Activated CD4-positive, alpha-beta T cell treated with anti-CD3 and anti-CD28 coated beads for 4 hours (primary cell): ENCODE data around the gene NEURL1.
"Not testable (repeated sequence)": the region's sequence is repeated elsewhere in the genome, so short reads cannot be mapped to it uniquely, and the experiment has no call there.

Experiments
- DNase-seq, 2 donors: peaks; one replicate each; pipeline ENCODE4 v3.0.0-alpha.2; 2020

NEURL1 gene

DNA sequence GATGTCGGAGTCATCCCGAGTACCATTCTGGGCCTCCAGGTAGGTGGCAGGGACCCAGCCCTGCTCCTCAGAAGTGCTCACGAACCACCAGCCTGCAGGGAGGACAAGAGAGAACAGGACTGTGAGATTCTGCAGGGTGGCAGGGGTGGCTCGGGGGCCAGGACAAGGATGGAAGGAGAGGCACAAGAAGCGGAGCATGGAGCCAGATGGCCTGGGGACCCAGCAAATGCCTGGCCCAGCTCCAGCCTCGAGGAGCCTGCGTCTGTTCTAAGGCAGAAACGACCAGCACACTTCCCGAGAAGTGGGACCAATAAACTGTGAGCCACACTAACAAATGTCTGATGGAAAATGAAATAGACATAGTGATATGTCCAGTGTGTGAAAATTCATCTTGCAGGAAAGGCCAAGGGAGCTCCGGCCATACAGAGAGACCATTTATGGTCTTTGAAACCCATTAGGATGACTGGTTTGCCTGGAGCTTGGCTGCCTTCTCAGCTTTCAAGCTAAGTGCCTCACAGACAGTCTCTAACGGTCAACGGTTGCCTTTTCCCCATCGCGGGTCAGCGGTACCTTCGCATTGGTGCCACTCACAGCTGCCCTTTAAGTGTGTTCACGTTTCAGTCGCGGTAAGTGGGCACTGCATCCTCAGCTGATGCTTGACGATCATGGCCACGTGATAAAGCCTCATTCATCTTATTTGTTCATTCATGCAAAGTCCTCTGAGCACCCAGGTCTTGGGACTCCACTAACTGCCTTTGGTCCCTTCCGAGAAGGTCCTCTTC lies 133.8 kb downstream of the NEURL1 start:
- no peak for DNase-seq

DNA sequence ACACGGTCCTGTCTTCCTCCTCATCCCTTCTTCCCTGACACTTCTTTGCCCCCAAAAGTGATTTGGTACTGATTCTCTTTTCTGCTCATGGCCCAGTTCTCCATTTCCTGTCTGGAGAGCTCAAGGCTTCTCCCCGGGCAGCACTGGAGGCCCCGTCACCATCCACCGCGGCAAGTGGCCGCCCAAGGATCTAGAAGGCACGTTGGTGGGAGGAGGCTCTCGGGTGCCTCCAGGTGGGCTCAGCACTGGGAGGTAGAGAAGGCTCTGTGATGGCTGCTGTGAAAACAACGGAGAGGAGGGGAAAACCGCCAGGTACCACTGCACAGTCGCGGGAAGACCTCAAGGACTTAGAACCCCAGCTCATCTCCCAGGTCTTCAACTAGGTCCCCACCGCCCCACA lies 134.4 kb downstream of the NEURL1 start:
- no peak for DNase-seq

- DNase-seq: no peak
These were observed 136.1 kb downstream of the NEURL1 start for GRCh38 chr10:103629581-103629980.

- no peak for DNase-seq
These were observed 136.7 kb downstream of the NEURL1 start for GRCh38 chr10:103630156-103630555.

- no peak for DNase-seq
These were observed 138.7 kb downstream of the NEURL1 start for GRCh38 chr10:103632247-103632642.

DNA sequence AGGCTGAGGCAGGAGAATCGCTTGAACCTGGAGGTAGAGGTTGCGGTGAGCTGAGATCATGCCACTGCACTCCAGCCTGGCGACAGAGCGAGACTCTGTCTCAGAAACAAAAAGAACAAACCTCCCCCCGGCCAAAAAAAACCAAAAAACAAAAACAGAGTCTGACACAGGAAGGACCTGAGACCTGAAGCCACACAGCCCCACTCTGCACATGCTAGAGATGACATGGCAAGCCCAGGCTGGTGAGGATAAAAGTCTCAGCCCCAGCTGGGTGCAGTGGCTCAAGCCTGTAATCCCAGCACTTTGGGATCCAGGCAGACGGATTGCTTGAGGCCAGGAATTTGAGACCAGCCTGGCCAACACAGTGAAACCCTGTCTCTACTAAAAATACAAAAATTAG lies 139.4 kb downstream of the NEURL1 start:
- DNase-seq: not testable (repeated sequence)

DNA sequence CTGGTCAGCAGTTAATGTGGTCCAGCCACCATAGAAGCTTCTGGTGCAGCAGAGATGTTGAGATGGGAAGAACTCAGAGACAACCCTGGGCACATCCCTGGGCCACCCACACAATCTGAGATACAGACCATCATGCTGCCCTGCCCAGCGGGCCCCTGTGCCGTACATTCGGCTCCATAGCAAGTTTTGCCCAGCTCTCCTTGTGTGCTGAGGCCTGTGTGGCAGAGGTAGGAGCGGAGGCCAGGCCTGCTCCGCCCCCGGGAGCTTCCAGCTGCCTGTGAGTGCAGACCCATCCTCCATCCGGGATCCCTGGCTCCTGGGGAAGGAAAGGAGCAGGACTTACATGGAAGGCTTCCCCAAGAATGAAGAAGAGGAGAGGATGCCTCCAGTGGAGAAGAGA lies 140.3 kb downstream of the NEURL1 start:
- no peak for DNase-seq

GRCh38 chr10:103635580-103635979 lies 142.1 kb downstream of the NEURL1 start:
- no peak for DNase-seq

DNA sequence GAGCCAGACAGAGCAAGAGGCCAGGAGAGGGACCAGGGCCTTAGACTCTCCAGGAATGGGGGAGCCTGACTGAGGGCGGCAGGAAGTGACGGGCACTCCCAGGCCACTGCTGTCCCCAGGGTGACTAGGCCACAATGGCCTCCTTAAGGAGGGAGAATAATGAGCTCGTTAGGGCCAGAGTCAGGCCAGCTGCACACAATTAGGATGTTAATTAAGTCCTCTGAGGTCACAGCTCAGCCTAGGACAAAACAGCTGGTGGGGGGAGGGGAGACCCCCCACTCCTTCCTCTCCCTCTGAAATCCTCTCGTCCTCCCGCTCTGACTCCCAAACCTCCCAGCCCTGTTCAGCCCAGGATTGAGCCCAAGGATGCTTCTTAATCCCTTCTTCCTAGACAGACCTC lies 143.0 kb downstream of the NEURL1 start:
- no peak for DNase-seq

DNA sequence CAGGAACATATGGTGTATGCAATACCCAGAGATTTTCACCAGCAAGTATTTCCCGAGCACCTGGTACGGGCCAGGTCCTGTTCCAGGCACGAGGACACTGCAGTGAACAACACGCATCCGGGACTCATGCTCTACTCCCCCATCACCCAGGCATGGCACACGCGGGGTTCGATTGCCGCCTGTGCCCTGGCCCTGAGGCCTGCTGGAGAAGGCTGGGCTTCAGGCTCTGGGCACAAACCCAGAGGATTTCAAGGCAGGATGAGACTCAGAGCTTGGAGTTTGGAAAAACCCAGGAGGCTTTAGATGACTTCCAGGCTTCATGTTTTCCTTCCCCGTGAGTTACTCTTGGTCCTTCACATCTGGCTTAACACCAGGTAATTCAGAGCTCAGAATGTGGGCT lies 143.5 kb downstream of the NEURL1 start:
- DNase-seq: no peak

GRCh38 chr10:103637927-103638557 lies 144.5 kb downstream of the NEURL1 start:
- no peak for DNase-seq

DNA sequence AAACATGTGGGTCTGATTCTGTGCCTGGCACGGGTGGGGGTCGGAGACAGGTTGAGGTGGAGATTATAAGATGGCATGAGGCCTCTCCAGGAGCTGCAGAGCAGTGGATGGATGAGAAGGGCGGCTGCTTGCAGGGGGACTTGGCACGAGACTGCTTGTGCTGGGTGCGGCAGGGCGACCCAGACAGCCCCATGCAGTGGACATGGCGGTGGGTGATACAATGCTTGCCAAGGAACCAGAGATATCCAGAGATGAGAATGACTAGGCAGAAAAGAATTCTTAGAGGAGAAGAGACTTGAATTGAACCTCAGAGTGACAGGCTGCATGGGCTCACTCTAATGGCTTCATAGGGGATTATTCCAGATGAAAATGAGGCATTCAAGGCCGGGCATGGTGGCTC lies 145.4 kb downstream of the NEURL1 start:
- DNase-seq: no peak

DNA sequence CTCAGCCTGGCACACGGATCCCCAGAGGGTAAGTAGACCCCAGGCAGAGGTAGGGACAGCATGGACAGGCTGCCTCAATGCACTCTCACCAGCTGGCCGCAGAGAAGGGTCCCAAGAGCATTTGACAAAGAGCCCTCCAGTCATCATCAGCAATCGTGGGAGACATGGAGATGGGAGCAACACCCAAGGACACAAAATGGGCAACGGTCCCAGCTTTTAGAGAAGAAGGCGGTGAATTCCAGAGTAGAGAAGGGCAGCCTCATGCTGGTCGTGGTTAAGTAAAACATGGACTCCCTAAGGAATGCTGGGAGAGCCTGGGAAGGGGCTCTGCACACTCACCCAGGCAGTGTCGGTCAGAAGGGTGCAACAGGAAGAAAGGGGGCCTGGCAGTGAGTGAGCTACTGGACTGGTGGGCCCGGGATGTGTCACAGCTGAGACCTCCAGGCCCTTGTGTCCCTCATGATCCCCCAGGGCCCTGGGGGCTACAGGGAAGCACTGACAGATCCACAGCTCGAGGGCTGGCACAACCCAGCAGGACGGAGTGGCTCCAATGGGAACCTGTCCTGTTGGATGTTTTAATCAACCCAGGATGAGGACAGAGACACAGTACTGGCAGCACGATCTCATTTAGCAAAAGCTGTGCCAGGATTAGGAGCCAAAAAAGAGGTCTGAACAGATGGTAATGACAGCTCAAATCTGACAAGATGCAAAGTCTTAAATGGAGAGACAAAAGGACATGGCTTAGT lies 147.1 kb downstream of the NEURL1 start:
- no peak for DNase-seq

DNA sequence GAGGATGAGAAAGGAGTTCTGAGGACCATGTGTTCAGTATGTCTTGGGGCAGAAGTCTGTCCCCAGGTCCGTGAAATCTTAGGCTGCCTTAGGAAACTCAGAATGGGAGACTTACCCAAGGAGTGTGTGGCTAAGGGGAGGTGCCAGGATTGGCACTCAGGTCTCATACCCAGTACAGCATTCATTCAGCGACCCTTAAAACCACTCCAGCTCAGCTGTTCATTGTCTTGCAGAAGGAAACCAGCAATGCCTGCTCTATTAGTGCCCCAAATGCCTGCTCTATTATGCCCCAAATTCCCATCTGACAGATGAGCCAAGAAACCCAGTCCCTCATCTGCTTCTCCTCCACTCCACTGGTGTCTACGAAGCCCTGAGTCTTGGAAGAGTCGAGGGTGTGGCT lies 147.8 kb downstream of the NEURL1 start:
- no peak for DNase-seq
